CD4-positive, alpha-beta memory T cell (primary cell): ENCODE results near the gene UCKL1. TPM values are rescaled to one million over a fixed set of nuclear protein-coding genes. Genes with fewer than 3 reads are reported as not detected.

Experiments
- CTCF ChIA-PET: fragments of 350-600 bp; sonication (Branson Sonifier 250); formaldehyde crosslinking; loops from one replicate; lab custom pipeline; 2021; ENCODE audit warnings: inconsistent platforms; ENCODE audit not compliant: partially characterized antibody; lab: Charles Lee
- POLR2A ChIA-PET: fragments of 350-600 bp; sonication (Branson Sonifier 250); formaldehyde crosslinking; loops from one replicate; lab custom pipeline; 2021; ENCODE audit not compliant: partially characterized antibody; lab: Charles Lee
- DNase-seq, 5 donors: peaks; one replicate each; pipeline versions ENCODE4 v3.0.0 to v3.0.0-alpha.2; 2020 to 2022; ENCODE audit warnings: mixed read lengths in 1 of 5
- H3K27ac ChIP-seq: one replicate; pipeline ENCODE4 v1.7.0; 2013; ENCODE audit warnings: low read depth, low read length
- H3K27me3 ChIP-seq: 2 replicates; pipeline ENCODE4 v1.7.0; 2013; ENCODE audit warnings: mild to moderate bottlenecking, low read length, moderate library complexity; ENCODE audit not compliant: insufficient read depth
- H3K36me3 ChIP-seq: 2 replicates; pipeline ENCODE4 v1.7.0; 2013; ENCODE audit warnings: mild to moderate bottlenecking, low read length, moderate library complexity; ENCODE audit not compliant: insufficient read depth
- H3K4me1 ChIP-seq: 2 replicates; pipeline ENCODE4 v1.7.0; 2013; ENCODE audit warnings: mild to moderate bottlenecking, low read length, moderate library complexity; ENCODE audit not compliant: insufficient read depth
- H3K4me3 ChIP-seq, 2 donors: one replicate each; pipeline ENCODE4 v1.7.0; 2013; ENCODE audit warnings: low read length in 2 of 2, mild to moderate bottlenecking in 1 of 2
- H3K9me3 ChIP-seq, 2 donors: one replicate each; pipeline ENCODE4 v1.7.0; 2013; ENCODE audit warnings: low read length in 2 of 2, control low read depth in 1 of 2; ENCODE audit not compliant: control insufficient read depth in 1 of 2
- H3K27ac Mint-ChIP-seq, 7 donors: one replicate each; pipeline ENCODE4 v1.8.0; 2020 to 2021; ENCODE audit warnings: mixed read lengths in 7 of 7, mild to moderate bottlenecking in 6 of 7, inconsistent platforms in 3 of 7, moderate library complexity in 3 of 7
- H3K27me3 Mint-ChIP-seq, 2 donors: one replicate each; pipeline ENCODE4 v1.8.0; 2020 to 2021; ENCODE audit warnings: mixed read lengths in 2 of 2
- H3K36me3 Mint-ChIP-seq, 2 donors: one replicate each; pipeline ENCODE4 v1.8.0; 2020 to 2021; ENCODE audit warnings: mixed read lengths in 2 of 2, inconsistent platforms in 1 of 2, mild to moderate bottlenecking in 1 of 2
- H3K4me1 Mint-ChIP-seq, 4 donors: one replicate each; pipeline ENCODE4 v1.8.0; 2020 to 2021; ENCODE audit warnings: mixed read lengths in 4 of 4, mild to moderate bottlenecking in 1 of 4
- H3K4me3 Mint-ChIP-seq, 8 donors: one replicate each; pipeline ENCODE4 v1.8.0; 2020 to 2021; ENCODE audit warnings: mixed read lengths in 8 of 8, mild to moderate bottlenecking in 7 of 8, moderate library complexity in 6 of 8, inconsistent platforms in 3 of 8
- H3K9me3 Mint-ChIP-seq, 8 donors: one replicate each; pipeline ENCODE4 v1.8.0; 2020 to 2021; ENCODE audit warnings: mixed read lengths in 8 of 8, mild to moderate bottlenecking in 5 of 8, inconsistent platforms in 3 of 8, moderate library complexity in 1 of 8
- intact Hi-C: fragments of 100-400 bp; cut with micrococcal nuclease; formaldehyde crosslinking; loops from one replicate; pipeline ENCODE4 v1.15.1; 2023
- polyA plus RNA-seq, 2 donors: library from polyadenylated mRNA; unstranded; fragments of 300-500 nt; fragmentation: Illumina TruSeq; gene quantifications; one replicate each; pipeline ENCODE4 v1.2.3, GENCODE V29; 2021
- total RNA-seq, 2 experiments: library from RNA; stranded (reverse); gene quantifications; one replicate each; pipeline ENCODE4 v1.2.3, GENCODE V29; 2021

UCKL1 gene
- total and polyA plus RNA-seq, 4 experiments from 2014 or later = 26.2 to 55.1 (median 42.7) TPM

DNA sequence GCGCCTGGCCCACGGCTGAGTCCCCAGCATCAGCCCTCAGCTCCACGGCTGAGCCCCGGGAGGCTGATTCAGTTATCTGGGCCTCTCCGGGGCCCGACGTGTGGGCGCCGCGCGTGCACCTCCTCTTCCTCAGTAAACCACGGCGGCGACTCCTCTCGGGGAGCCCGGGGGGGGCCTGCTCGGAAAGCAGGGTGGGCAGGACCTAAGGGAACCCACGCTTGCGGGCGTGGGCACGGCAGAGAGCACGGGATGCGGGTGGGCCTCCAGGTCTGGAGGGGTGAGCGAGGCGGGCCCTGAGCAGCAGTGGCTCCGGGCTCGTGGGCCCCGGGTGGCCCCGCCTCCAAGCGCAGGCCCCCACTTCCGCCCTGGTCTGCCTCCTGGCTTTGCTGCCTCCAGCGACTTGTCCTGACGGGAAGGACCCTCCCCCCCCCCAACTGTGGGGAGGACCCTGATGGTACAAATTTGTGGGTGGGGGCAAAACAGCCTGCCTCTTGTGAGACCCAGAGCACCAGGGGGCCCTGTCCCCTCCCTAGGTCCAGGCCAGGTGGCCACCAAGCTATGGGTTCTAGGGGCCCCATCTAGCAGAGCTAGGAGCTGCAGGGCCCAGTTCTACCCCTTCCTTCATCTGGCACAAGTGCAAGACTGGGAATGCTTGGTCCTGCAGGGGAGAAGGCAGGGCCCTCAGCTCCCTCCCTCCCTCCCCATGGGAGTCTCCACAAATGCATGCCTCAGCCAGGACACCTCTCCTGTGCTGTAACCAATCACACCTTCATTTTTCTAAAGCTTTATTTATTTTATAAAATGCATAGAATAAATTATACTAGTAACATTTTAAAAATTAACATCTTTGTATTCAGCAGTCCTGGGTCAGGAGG, 16.9 kb downstream of the UCKL1 start:
- intact Hi-C loops = no loop called here
- ChIA-PET CTCF (no interaction called here), POLR2A (interaction anchor here (0.7 to 2.7 kb wide), 2 partner anchors 9 to 17 kb away, joined by 3 to 8 read pairs; partner anchors contain the start of gene UCKL1)
- peaks cover 24% of the 10 kb centered on the region for H3K4me1 ChIP-seq
- H3K9me3 ChIP-seq = no peaks in the 10 kb centered on the region
- Mint-ChIP-seq H3K4me3 (no peak overlapping the region), H3K9me3 (peaks cover 0 to 2% (median 0%) of the 10 kb centered on the region in 8 donors), H3K4me1 (peaks cover 5 to 22% (median 13%) of the 10 kb centered on the region in 4 donors), H3K27me3 (no peaks in the 10 kb centered on the region), H3K27ac (no peak overlapping the region), H3K36me3 (peaks cover 25 to 38% of the 10 kb centered on the region in 2 donors)
- no peak overlapping the region for H3K4me3 ChIP-seq
- peaks cover 54% of the 10 kb centered on the region for H3K36me3 ChIP-seq
- no peaks in the 10 kb centered on the region for H3K27me3 ChIP-seq
- DNase-seq = peak in 1 of 5 donors; percentile 35
- no peak overlapping the region for H3K27ac ChIP-seq

DNA sequence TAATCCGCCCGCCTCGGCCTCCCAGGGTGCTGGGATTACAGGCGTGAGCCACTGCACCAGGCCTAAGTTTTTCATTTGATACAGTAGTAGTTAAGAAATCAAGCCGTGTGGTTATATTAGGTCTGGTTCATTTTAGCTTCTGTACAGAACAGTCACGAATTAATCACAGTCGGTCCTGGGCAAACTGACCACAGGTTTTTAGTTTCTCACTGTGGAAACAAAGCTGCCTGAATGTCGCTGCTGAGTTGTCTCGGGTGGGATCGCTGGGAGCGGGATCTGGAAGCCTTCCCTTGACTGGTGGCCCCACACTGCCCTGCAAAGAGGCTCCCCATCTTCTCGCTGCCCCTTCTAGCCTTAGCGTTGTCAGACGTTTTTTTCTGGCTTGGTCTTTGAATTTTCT, 18.6 kb downstream of the UCKL1 start:
- peaks cover 0 to 2% (median 0%) of the 10 kb centered on the region in 8 donors for H3K9me3 Mint-ChIP-seq
- peaks cover 15% of the 10 kb centered on the region for H3K4me1 ChIP-seq
- H3K27ac Mint-ChIP-seq = peak overlapping the region in 1 of 7 donors; percentile 57
- peaks cover 48% of the 10 kb centered on the region for H3K36me3 ChIP-seq
- H3K27ac ChIP-seq = no peak overlapping the region
- no peak for DNase-seq
- no peak overlapping the region for H3K4me3 Mint-ChIP-seq
- peaks cover 26 to 41% of the 10 kb centered on the region in 2 donors for H3K36me3 Mint-ChIP-seq
- H3K4me3 ChIP-seq = no peak overlapping the region
- no peaks in the 10 kb centered on the region for H3K9me3 ChIP-seq
- ChIA-PET CTCF (no interaction called here), POLR2A (interaction anchor here (1.0 kb wide), 1 partner anchor 19 kb away, joined by 3 read pairs; the partner anchor contains the start of gene UCKL1)
- H3K27me3 ChIP-seq = no peaks in the 10 kb centered on the region
- no peaks in the 10 kb centered on the region for H3K27me3 Mint-ChIP-seq
- intact Hi-C loops = no loop called here
- peaks cover 5 to 22% (median 13%) of the 10 kb centered on the region in 4 donors for H3K4me1 Mint-ChIP-seq

DNA sequence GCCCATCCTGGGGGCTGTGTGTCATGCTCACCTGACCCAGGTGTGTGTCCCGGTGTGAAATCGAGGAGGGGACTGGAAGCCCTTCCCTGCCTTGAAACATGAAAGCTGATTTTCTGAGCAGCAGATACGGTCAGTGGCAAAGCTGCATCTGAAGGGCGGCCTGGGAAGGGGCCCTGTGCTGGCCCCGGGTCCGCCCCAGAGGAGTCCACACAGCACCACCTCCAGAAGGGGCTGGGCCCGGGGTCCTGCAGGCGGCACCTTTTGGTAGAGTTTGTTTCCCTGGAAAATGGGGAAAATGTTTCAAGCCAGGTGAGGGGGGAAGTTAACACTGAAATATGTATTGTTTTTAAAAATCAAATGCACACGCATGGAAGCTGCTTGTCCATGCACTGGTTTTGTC, 20.8 kb downstream of the UCKL1 start:
- peak overlapping the region in 2 of 7 donors; percentile 32 to 48 for H3K27ac Mint-ChIP-seq

DNA sequence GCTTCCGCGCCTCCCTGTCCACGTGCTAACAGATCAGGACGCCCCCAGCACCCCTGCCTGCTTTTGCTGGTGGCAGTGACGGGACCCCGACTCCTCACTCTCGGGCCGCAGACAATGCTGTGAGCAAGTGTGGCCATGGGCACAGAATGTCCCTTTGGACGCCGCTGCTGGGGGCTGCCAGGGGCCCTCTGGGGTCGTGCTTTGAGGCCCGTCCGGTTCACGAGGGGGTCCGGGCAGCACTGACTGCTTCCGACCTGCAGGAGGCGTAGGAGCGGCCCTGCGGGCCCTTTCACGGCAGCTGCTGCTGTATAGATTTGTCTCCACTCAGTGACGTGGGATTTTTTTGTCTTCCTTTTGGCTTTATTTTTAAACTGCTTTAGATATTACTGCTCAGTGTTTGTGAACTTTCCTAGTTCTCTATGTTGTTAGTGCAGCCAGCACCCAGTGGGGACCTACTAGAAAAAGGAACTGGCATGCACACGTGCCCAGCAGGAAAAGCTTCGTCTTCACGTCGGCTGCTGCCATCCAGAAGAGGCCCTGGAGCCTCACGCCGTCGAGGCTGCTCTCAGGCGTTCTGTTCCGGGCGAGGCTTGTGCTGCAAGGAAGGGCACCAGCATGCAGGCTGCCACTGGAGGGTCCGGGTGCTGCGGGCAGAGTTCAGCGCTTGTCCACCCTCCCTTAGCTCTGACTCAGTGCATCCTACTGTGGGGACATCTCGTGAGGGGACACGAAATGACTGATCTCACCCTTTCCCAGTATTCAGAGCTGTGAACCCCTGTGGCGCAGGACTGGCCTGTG, 21.7 kb downstream of the UCKL1 start:
- Histone ChIP-seq H3K4me3 (no peak overlapping the region), H3K4me1 (no peaks in the 10 kb centered on the region), H3K27ac (no peak overlapping the region), H3K27me3 (no peaks in the 10 kb centered on the region), H3K9me3 (no peaks in the 10 kb centered on the region), H3K36me3 (peaks cover 63% of the 10 kb centered on the region)
- Mint-ChIP-seq H3K9me3 (no peaks in the 10 kb centered on the region), H3K27ac (peak overlapping the region in 1 of 7 donors; percentile 31), H3K4me1 (peaks cover 0 to 11% (median under 1%) of the 10 kb centered on the region in 4 donors), H3K36me3 (peaks cover 30 to 51% of the 10 kb centered on the region in 2 donors), H3K4me3 (no peak overlapping the region), H3K27me3 (no peaks in the 10 kb centered on the region)
- ChIA-PET POLR2A (interaction anchor here (0.9 to 2.0 kb wide), 2 partner anchors 22 to 70 kb away, joined by 3 to 5 read pairs; partner anchors contain the start of gene UCKL1), CTCF (no interaction called here)
- DNase-seq = peak in 1 of 5 donors; percentile 37
- intact Hi-C loops = no loop called here

More for the DNA sequence above, 20.8 kb downstream of the UCKL1 start:
- H3K36me3 ChIP-seq = peaks cover 60% of the 10 kb centered on the region
- ChIA-PET CTCF (interaction anchor here (0.9 kb wide), 1 partner anchor 398 kb away, joined by 3 read pairs; the partner anchor contains the start of gene PTK6), POLR2A (interaction anchor here (2.0 kb wide), 1 partner anchor 71 kb away, joined by 5 read pairs; no protein-coding TSS in a partner anchor)
- intact Hi-C loops = no loop called here
- H3K4me1 ChIP-seq = no peaks in the 10 kb centered on the region
- H3K4me3 ChIP-seq = no peak overlapping the region
- no peak overlapping the region for H3K4me3 Mint-ChIP-seq
- no peaks in the 10 kb centered on the region for H3K9me3 Mint-ChIP-seq
- peaks cover 0 to 11% (median 0%) of the 10 kb centered on the region in 4 donors for H3K4me1 Mint-ChIP-seq
- no peaks in the 10 kb centered on the region for H3K9me3 ChIP-seq
- H3K36me3 Mint-ChIP-seq = peaks cover 25 to 45% of the 10 kb centered on the region in 2 donors
- H3K27ac ChIP-seq = no peak overlapping the region
- no peaks in the 10 kb centered on the region for H3K27me3 ChIP-seq
- no peaks in the 10 kb centered on the region for H3K27me3 Mint-ChIP-seq
- no peak for DNase-seq

DNA sequence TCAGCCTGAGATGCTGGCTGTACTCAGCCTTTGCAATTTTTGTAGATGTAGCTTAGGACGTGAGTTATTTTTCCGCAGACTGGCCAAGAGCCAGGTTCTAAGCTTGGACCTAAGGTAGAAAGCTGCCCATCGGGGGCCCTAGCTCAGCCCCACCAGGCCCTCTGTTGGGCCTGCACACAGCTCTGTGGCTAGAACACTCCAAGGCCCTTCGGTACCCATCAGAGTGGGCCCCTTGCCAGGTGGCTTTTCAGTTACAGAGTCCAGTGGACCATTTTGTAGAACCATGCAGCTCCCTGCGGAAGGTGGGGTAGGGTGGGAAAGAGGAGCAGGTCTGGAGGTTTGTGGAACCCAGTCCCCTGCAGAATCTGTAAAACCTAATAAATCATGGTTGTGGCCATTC, 22.6 kb downstream of the UCKL1 start:
- ChIA-PET CTCF (interaction anchor here (1.1 kb wide), 1 partner anchor 24 kb away, joined by 4 read pairs; no protein-coding TSS in a partner anchor), POLR2A (interaction anchor here (2.0 kb wide), 1 partner anchor 69 kb away, joined by 5 read pairs; no protein-coding TSS in a partner anchor)
- no peaks in the 10 kb centered on the region for H3K4me1 ChIP-seq
- peak overlapping the region in 1 of 7 donors; percentile 43 for H3K27ac Mint-ChIP-seq
- DNase-seq = no peak
- peaks cover 33 to 57% of the 10 kb centered on the region in 2 donors for H3K36me3 Mint-ChIP-seq
- intact Hi-C loops = no loop called here
- H3K4me3 ChIP-seq = no peak overlapping the region
- H3K27ac ChIP-seq = no peak overlapping the region
- H3K9me3 Mint-ChIP-seq = no peaks in the 10 kb centered on the region
- peaks cover 0 to 11% (median under 1%) of the 10 kb centered on the region in 4 donors for H3K4me1 Mint-ChIP-seq
- H3K27me3 Mint-ChIP-seq = no peaks in the 10 kb centered on the region
- H3K4me3 Mint-ChIP-seq = no peak overlapping the region
- no peaks in the 10 kb centered on the region for H3K27me3 ChIP-seq
- no peaks in the 10 kb centered on the region for H3K9me3 ChIP-seq
- H3K36me3 ChIP-seq = peaks cover 69% of the 10 kb centered on the region

DNA sequence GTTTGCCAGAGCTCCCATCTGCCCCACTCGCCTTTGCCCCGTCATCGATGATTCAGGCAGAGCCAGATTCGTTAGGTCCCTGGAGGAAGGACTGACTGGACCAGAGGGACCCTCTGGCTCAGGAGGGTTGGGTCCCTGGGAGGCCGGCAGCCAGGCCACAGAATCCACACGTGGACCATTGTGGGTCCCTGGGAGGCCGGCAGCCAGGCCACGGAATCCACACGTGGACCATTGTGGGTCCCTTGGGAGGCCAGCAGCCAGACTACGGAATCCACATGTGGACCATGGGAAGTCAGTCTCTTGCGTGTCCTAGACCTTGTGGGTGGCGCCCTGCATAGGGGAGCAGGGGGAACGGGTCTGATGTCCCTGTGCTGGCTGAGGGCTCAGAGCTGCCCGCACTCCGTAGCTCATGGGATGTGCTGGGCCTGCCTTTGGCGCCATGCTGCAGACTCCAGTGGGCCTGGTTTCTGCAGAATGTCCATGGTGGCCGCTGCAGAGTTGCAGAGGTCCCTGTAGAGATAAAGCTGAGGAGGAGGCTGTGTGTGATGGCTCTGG, 23.5 kb downstream of the UCKL1 start:
- CTCF ChIA-PET = no interaction called here
- no peak for DNase-seq
- no peaks in the 10 kb centered on the region for H3K27me3 ChIP-seq
- Mint-ChIP-seq H3K9me3 (no peaks in the 10 kb centered on the region), H3K4me1 (peaks cover 0 to 11% (median 1%) of the 10 kb centered on the region in 4 donors), H3K36me3 (peaks cover 41 to 61% of the 10 kb centered on the region in 2 donors), H3K4me3 (no peak overlapping the region), H3K27ac (no peak overlapping the region), H3K27me3 (no peaks in the 10 kb centered on the region)
- peaks cover 76% of the 10 kb centered on the region for H3K36me3 ChIP-seq
- H3K9me3 ChIP-seq = no peaks in the 10 kb centered on the region
- POLR2A ChIA-PET = no interaction called here
- H3K4me3 ChIP-seq = no peak overlapping the region
- H3K4me1 ChIP-seq = no peaks in the 10 kb centered on the region
- no peak overlapping the region for H3K27ac ChIP-seq
- intact Hi-C loops = no loop called here
